ENCODE data around the gene SEC22A.

GRCh38 chr3:123310741-123311140 is 109.0 kb downstream of the SEC22A start:
- TF ChIP-seq TARDBP (IDR thresholded peaks at IDR 0.05) (no peak), SP1 (IDR thresholded peaks at IDR 0.05) (no peak), BHLHE40 (IDR thresholded peaks at IDR 0.05; ENCODE audit: borderline replicate concordance) (no peak), SUZ12 (IDR thresholded peaks at IDR 0.05) (no peak), ELF4 (IDR thresholded peaks at IDR 0.05) (no peak), FOXK2 (IDR thresholded peaks at IDR 0.05) (no peak), NFRKB (IDR thresholded peaks at IDR 0.05) (no peak), FOXM1 (IDR thresholded peaks at IDR 0.05; ENCODE audit: borderline replicate concordance) (no peak), CTBP1 (IDR thresholded peaks at IDR 0.05; ENCODE audit: borderline replicate concordance) (no peak), ZNF384 (IDR thresholded peaks at IDR 0.05) (no peak), ARNT (IDR thresholded peaks at IDR 0.05) (no peak), L3MBTL2 (conservative IDR thresholded peaks at IDR 0.05) (no peak)

Data from HEK293T (cell line).